NCI-H510A (cell line): Measurements from ENCODE around the gene CDIPT.
"Not testable (repeated sequence)": the region's sequence is repeated elsewhere in the genome, so short reads cannot be mapped to it uniquely, and the experiment has no call there.

Source experiments
- DNase-seq: peaks from one replicate; lab custom pipeline; 2025; lab: John Stamatoyannopoulos, UW

CDIPT gene, protein sequence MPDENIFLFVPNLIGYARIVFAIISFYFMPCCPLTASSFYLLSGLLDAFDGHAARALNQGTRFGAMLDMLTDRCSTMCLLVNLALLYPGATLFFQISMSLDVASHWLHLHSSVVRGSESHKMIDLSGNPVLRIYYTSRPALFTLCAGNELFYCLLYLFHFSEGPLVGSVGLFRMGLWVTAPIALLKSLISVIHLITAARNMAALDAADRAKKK

DNA sequence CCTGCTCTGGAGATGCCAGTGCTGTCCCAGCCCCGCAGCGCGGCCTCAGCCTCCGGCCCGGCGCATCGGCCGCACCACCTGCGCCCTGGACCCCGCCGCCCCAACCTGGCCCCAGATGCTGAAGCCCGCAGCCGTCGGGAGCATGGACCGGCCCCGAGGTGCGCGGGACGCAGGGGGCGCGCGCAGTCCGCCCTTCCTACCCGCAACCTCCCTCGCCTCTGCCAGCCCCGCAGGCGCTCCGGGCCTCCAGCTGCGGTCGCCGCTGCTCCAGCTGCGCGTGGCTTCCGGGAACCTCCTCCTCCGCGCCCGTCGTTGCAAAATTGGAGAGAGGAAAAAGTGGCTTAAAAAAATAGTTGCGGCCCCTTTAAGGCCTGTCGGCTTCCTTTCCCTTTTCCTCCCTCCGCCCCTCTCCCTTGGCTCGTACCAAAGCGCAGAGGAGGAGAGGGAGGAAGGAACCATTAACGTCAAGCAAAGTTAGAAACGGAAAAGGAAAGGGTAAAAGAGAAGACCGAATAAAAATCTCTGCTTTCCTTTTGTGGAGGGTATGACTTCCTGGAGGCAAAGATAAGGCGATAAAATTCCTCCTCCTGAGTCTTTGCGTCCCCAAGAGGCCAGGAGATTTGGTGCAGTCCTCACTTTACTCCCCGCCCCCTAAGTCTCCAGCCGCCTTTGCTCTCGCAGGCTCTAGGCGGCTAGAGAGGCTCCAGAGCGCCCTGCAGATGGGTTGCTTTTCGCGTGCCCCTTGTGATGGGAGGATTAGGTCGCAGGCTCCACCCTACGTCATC, at the start of gene CDIPT:
CDIPT (minus strand) TSS at position 343 of the 785 bp plus-strand sequence. CDS start 369 bp downstream, outside the sequence.
- DNase-seq, result peak; percentile 98

DNA sequence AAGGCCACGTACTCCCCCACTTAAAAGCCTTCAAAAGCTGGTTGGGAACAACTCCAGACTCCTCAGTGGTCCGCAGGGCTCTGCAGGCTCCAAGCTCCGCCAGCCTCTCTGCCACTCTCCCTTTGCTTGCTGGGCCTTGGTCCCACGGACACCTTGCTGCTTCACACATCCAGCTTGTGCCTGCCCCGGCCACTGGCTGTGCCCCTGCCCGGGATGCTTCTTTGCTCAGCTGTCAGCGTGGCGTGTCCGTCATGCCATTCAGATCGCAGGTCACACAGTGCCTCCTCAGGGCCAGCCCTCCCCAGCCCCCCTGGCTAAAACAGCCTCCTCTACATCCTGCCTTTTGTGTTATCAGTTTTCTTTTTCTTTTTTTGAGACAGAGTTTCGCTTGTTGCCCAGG, 49.1 kb upstream of the CDIPT start:
- DNase-seq, result no peak

DNA sequence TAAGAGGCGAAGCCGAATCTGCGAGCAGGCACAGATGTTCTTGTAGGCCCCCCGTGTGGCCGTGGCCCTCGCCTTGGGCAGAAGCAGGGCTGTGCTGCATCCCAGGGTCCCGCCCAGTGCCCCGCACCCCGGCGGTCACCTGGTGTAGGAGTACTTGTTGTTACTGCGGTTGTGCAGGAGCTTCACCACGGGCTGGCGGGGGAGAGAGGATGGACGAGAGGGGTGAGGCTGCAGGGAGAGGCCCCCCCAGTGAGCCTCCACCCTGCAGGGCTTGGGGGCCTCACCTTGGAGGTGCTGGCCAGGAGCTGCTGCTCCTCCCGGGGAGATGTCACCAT, 48.6 kb upstream of the CDIPT start:
- DNase-seq, result no peak

DNA sequence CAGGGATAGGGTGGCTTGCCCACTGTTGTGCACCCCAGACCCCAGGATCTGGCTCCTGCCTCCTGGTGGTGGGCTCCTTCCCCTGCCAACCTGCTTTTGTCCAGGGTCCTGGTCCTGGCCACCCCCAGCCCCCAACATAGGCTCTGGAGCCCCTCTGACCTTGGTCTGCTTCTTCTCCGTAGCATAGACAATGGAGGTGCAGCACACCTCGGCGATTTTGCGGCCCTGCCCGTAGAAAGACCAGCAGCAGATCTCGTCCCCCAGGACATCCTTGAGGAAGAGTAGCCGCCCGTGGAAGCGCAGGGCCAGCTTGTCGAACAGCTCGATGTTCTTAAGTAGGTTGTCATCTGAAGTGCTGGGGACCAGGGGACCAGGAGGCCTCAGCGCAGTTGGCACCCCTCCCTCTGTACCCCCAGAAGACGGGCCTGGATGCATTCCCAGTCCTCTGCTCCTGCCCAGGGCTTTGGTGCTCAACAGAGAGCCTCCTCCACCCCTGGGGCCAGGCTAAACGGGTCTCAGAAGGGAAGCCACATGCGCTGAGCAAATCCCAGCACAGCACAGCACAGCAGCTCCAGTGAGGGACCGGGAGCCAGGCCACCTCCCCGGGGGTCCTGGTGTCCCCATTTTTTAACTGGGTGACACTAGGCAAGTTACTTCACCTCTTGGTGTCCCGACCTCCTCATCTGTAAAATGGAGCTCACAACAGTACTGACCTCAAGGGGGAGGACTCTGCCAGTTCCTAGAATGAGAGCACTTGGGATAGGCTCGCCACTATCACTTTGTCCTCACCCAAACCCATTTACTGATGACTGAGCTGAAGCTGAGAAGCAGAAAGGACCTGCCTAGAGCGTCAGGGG, 48.0 kb upstream of the CDIPT start:
- no peak for DNase-seq

DNA sequence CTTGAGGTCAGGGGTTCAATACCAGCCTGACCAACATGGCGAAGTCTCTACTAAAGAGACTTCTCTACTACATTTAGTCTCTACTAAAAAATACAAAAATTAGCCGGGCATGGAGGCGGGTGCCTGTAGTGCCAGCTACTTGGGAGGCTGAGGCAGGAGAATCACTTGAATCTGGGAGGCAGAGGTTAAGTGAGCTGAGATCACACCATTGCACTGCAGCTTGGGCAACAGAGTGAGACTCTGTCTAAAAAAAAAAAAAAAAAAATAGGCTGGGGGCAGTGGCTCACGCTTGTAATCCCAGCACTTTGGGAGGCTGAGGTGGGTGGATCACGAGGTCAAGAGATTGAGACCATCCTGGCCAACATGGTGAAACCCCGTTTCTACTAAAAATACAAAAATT, 46.8 kb upstream of the CDIPT start:
- not testable (repeated sequence) for DNase-seq

DNA sequence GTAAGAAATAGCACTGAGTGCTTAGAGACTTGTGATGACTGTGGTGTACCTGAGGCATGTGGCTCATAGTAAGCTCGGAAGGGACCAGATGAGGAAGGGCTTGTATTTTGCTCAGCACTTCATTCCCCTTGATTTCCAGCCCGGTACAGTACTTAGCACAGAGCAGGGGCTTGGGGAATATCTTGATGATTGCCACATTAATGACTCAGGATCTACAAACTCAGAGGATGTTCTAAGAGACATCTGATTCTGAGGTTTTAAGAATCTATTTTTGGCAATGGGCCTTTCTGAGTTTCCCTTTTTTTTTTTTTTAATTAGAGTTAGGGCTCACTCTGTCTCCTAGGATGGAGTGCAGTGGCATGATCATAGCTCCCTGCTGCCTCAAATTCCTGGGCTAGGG, 46.4 kb upstream of the CDIPT start:
- DNase-seq, result no peak

DNA sequence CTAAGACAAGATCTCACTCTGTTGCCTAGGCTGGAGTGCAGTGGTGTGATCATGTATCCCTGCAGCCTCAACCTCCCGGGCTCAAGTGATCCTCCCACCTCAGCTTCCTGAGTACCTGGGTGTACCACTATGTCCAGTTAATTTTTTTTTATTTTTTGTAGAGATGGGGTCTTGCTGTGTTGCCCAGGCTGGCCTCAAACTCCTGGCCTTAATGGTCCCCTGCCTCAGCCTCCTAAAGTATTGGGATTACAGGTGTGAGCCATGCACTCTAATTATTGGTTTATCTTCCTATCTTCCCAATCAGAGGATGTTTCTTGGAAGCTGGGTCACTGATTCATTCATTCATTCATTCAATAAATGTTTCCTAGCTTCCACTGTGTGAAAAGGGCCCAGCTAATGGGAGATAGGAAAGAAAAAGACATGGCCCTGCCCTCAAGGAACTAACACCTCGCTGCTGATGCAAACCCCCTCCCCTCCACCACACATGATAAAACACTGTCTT, 45.7 kb upstream of the CDIPT start:
- DNase-seq, result no peak

DNA sequence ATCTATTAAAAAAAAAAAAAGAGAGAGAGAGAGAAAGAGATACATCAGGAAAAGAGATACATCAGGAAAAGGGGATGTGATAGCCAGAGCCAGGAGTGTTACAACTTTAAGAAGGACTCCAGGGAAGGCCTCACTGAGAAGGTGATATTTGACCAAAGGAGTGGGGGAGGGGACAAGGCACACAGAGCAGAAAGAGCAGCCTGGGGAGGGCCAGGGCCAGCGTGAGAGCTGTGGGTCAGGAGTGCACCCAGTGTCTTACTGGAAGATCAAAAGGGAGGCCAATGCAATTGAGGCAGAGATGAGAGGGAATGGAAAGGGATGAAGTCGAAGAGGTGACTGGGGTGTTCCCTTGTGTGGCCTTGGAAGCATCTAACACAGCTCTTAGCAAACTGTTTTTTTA, 44.9 kb upstream of the CDIPT start:
- DNase-seq, result no peak

DNA sequence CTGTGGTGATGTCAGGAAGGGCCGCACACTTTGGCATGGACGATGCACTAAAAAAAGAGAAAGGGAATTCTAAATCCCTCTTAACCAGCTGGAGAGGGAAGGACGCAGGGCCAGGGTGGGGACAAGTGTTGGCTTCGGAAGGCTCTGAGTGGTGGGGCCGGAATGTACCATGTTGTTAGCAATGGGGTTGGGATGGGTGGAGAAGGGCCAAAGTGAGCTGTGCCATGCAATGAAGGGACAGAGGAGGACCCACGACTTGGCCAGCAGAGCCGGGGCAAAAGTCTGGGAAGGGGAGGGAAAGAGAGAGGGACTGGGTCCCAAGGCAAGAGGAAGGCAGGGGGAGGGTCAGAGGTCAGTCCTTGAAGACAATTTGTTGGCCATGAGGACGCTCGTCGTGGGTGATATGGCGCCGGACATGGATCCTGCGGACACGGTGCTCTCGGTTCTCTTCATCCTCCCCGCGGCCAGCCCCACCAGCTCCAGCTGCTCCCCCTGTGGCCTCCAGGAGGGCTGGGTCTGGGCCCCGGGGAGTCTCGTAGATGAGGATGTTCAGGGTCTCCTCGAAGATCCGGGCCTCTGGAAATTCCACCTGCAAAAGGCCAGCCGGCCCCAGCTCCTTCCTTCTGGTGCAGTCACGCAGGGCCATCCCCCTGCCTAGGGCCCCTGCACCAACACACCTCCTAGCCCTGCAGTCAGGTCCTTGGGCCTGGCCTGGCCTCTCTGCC, 43.7 kb upstream of the CDIPT start:
- no peak for DNase-seq

DNA sequence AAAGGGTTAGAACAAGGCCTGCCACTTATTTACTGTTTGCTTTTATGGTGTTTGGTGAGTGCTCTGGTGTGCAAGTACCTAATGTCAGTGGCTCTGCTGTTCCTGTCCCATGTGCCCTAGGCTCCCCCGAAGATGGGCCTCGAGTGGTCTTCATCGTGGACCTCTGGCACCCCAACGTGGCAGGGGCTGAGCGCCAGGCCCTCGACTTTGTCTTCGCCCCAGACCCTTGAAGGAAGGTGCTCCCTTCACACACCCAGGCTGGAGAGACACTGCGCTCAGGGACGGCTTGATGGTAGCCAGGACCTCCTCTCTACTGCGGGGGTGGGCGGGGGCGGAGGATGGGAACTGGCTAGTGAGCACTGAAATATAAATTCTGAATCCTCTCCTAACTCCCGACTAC, 42.6 kb upstream of the CDIPT start:
- DNase-seq, result no peak

DNA sequence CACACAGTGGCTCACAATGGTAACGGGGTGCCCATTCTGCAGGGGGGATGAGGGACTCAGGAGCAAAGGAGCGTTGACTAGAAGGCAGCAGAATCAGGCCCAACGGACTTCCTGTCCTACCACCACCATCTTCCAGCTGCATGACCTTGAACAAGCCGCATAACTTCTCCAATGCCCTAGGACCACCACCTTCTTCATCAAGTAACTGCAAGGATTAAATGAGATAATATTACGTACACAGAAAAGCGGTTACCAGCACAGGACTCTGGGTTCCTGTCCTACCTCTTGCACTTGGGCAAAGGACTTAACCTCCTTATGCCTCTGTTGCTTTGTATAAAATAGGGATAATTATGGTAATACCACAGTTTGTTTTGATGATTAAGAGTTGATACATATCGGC, 41.9 kb upstream of the CDIPT start:
- no peak for DNase-seq

DNA sequence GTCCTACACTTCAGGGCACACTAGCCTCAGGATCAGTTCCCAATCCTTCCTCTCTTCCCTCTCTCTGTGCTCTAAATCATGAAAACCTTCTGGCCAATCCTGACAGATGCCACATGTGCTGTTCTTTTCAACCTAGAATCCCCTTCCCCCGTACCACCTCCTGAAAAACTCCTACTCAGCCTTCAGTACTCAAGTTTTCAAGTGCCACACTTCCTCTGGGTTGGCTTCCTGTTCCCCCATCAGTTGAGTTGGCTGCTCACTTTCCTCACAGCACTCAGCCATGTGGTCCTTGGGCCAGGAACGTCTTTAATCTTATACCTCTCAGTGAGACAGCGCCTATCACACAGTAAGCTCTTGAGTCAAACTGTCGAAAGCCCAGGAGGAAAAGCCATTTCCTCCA, 40.6 kb upstream of the CDIPT start:
- DNase-seq, result no peak

DNA sequence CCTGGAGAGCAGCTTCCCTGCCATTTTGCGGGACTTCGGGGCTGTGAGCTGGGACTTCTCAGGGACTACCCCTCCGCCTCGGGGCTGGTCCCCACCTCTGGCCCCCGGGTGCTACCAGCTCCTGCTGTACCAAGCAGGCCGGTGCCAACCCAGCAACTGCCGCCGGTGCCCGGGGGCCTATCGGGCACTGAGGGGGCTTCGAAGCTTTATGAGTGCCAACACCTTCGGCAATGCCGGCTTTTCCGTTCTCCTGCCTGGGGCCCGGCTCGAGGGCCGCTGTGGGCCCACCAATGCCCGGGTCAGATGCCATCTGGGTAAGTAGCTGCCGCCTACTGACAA, 38.5 kb upstream of the CDIPT start:
- no peak for DNase-seq

DNA sequence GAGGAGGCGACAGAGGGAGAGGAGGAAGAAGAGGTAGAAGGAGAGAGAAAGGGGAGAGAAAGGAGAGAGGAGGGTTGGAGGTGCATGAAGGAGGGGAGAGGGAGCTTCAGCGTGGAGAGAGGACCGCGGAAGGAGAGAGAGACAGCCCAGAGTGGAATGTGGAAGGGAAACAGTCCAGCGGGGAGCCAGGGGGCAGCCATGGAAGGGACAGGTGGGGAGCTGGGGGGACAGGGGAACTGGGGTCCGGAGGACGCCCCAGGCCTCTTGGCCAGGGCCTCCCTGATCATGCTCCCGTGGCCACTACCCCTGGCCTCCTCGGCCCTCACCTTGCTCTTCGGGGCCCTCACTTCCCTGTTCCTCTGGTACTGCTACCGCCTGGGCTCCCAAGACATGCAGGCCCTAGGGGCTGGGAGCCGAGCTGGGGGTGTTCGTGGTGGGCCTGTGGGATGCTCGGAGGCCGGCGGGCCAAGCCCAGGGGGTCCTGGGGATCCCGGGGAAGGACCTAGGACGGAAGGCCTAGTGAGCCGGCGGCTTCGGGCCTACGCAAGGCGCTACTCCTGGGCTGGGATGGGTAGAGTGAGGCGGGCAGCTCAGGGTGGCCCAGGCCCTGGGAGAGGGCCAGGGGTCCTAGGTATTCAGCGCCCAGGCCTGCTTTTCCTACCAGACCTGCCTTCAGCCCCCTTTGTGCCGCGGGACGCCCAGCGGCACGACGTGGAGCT, 38.0 kb upstream of the CDIPT start:
- DNase-seq, result no peak

DNA sequence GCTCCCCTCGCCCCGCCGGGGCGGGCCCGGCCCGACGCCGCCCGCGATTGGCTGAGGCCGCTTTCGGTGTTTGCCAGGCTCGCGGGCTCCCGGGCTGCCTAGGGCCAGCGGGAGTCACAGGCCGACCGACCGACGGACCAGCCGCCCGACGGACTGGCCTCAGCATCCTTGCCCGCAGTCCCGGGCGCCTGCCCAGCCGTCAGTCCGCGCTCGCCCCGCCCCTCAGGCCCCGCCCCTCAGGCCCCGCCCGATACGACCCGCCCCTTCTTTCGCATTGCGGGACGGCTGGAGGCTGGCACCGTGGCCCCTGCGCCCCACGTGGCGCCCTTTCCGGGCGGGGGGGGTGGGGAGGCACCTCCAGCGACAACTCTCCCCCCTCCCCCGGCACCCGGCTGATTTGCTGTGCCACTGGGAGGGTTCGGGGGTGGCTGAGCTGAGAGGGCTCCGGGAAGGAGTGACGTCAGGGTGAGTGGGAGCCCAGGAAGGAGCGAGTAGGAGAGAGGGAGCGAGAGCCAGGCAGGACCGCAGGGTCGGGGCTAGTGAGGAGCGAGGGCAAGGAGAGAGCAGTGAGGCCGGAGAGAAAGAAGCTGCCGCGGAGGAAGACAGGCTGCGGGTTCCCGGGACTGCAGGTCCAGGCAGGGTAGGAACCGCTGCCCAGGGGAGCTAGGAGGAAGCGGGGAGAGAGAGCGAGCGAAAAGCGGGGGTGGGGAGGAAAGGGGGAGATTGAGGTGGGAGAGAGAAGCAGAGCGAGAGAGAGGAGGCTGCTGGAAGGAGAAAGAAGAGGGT, 37.3 kb upstream of the CDIPT start, which contains the start of gene ASPHD1:
ASPHD1 (plus strand) TSS at position 387 of the 786 bp plus-strand sequence. CDS start 484 bp downstream, outside the sequence.
- DNase-seq, result peak; percentile 87

DNA sequence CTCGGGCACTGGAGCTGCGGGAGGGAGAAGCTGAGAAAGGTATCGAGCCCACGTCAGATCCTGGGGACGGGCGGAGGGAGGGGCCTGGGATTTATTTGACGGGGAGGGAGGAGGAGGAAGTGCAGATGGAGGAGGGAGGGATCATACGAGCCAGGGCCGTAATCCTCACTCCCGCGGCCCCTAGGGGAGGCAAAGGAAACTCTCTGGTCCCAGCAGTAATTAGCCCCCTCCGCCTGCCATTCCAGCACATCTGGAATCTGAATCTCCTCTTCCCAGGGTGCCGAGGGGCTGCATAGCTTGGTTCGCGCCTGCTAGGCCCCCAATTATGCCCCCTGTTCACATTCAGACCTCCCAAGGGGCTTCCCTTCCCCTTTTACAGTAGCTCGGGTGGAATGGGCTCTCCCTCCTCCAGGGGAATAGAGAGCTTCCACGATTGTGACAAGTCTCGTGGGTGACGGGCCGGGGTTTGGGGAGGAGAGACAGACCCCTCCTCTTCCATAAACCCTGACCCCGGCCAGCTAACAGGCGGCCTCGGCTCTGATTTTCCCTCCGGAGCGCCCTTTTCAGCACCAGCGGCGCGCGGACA, 36.6 kb upstream of the CDIPT start, which contains the start of gene SEZ6L2:
SEZ6L2 (minus strand) TSS at position 35 of the 586 bp plus-strand sequence. CDS start 531 bp downstream, outside the sequence.
- peak; percentile 98 for DNase-seq

DNA sequence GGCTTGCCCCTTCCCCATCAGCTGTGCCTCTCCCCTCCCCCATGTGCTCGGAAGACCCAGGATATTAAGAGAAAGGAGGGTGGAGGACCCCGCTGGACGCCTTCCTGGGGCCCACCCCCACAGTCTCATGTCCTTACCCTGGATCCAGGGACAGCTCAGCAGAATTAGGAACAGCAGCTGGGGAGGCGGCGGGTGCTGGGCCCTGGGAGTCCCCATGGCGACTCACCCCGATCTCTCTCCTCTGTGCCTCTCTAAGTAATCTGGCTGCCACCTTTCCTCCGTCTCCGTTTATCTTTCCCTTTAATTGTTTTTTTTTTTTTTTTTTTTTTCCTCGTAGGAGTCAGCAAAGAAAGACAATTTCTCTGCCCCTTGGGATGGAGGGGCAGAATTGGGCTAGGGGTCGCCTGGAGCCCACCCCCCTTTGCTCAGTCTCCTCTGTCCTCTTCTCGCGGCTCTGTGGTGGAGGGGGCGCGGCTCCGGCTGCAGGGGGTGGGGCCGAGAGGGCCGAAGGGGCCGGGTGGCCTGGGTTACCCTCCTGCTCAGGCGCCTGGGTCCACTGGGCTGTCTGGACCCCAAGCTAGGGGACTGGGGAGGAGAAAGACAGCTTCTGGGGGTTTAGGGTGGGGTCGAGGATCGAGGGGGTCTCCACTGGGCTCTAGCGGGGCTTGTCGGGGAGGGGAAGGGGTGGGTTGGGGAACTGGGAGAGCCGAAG, 35.9 kb upstream of the CDIPT start:
- DNase-seq, result no peak

DNA sequence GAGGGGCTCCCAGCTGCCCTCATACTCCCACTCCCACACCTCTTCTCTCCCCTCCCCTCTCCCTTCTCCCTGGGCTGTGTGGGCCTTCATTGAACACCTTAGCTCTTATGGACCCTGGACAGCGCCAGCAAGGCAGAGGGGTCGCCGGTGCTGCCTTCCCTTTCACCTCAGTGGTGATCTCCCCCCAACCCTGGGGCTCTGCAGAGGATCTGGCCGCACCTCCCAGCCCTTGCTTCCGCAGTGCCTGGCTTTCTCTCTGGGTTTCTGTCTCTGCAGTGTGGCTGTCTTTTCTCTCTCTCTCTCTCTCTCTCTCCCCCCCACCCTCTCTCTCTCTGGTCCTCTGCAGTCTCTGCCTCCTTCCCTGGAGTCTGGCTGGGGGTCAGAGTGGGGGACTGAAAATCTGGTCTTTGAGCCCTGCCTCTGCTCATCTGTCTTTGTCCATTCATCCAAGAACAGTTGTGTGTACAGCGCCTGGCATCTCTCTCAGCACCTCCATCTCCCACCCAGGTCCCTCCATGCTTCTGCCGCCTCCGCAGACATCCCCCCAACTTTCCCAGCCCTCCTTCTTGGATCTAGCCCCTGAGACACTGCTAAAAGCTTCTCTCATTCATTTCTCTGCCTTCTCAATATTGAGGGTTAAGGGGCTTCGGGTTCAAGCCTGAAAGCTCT, 35.2 kb upstream of the CDIPT start:
- no peak for DNase-seq

DNA sequence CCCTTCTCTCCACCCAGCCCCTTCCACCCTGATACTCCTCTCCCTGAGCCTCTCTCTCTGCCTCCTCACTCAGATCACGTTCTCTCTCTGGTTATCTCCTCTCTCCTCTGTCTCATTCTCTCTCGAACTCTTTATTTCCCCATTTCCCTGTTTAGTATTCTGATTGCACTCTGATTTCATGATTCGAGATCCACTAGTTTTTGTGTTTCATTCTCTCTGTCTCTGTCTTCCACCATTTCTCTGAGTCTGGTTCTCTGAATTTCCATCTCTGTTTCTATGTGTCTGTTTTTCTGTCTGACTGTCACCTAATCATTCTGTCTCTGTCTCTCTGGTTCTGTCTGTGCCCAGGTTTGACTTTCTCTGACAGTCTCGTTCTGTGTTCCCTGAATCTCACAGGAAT, 34.3 kb upstream of the CDIPT start:
- DNase-seq, result no peak
